GM21381 (cell line): Measurements from ENCODE around the gene CLSTN2.
A peak's percentile ranks its signal among the peaks of the same experiment; 100 is the strongest.

Source experiments
- ATAC-seq: cut with Tn5 transposase; IDR thresholded peaks from one replicate; pipeline ENCODE4 v1.9.1; 2021; ENCODE audit warnings: mild to moderate bottlenecking, moderate library complexity; ENCODE audit not compliant: unreplicated experiment

CLSTN2 gene

GRCh38 chr3:140177943-140178342 lies 243.0 kb downstream of the CLSTN2 start:
- ATAC-seq = peak; percentile 58

DNA sequence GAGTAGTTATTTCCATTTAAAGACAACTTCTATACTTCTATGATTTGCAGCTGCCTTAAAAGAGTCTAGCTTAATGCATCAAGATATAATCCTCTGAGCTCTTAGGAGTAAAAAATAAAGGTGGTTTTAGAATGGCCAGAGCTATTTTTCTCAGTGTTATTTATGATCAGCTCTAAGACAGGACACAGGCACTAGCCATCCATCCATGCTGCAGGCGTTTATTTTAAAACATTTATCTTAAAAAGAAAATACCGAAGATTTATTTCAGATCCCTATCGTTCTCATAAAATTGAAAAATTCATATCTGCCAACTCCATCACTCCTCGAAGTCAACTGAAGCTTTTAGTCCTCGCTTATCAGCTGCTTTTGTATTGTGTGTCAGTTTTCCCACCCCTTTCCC lies 243.5 kb downstream of the CLSTN2 start:
- no peak for ATAC-seq

- no peak for ATAC-seq
Observed at GRCh38 chr3:140180603-140181002, 245.6 kb downstream of the CLSTN2 start.

DNA sequence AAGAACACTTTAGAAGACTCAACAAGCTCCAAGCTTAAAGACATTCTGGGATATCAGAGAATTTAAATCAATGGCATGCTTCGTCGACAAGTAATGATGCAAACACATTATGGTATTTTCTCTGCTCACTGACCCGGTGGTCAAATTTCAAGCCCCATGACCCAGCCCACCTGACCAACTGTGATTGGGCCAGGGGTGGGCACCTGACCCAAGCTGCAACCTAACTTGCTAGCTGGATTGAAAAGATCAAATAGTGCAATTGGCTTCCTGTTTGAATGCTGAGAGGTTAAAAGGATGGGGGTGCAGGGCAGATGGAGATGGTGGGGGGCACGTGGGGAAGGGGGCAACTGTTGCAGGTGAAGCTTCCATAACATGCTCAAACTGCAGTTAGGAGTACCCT lies 250.4 kb downstream of the CLSTN2 start:
- ATAC-seq = no peak

GRCh38 chr3:140186421-140186920 lies 251.5 kb downstream of the CLSTN2 start:
- ATAC-seq = no peak

- ATAC-seq = no peak
Observed at GRCh38 chr3:140187028-140187427, 252.0 kb downstream of the CLSTN2 start.

- ATAC-seq = no peak
Observed at GRCh38 chr3:140187656-140188221, 252.8 kb downstream of the CLSTN2 start.

DNA sequence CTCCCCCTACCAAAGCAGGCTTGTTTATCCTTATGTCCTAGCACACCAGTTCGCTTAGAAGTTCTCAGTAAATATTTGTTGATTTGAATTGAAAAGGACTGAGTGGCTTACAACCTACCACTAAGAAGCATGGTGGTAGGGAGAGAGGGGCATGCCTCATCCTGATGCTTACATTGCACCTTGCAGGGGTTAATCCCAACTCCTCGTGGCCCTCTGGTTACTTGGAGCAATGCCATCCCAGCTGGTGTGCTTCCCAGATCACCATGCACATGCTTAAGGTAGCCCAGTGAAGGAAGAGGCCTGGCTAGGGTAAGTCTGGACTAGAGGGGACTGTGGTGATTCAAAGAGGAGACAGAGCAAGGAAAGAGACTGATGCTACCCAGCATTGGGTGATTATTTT lies 253.3 kb downstream of the CLSTN2 start:
- ATAC-seq = no peak

DNA sequence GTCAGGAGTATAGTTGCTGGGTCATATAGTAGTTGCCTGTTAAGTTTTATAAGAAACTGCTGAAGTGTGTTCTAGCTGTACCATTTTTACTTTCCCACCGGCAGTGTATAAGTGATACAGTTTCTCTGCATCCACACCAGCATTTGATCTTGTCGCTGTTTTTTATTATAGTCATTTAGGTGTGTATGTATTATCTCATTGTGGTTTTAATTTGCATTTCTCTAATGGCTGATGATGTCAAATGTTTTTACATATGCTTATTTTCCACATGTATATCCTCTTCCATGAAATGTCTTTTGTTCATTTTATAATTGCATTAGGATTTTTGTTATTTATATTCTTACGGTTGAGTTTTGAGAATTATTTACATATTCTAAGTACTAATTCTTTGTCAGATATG lies 254.3 kb downstream of the CLSTN2 start:
- ATAC-seq = no peak

- no peak for ATAC-seq
Observed at GRCh38 chr3:140189976-140190375, 255.0 kb downstream of the CLSTN2 start.

DNA sequence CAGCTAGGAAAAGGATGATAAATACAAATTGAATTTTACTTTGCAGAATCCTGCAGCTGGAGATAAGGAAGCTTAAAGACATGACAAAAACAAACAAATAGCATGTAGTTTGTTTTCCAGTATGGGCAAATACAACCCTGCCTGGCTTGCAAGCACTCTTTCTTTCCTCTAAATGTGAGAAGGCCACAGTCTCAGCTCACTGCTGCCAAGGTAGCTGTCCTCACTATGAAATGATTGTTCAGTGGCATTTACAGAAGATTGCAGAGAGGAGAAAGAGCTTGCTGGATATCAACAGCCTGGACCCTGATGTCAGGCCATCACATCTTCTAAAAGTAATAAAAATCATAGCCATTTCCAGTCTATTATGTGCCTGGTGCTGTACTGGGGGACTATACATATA lies 262.0 kb downstream of the CLSTN2 start:
- ATAC-seq = no peak

DNA sequence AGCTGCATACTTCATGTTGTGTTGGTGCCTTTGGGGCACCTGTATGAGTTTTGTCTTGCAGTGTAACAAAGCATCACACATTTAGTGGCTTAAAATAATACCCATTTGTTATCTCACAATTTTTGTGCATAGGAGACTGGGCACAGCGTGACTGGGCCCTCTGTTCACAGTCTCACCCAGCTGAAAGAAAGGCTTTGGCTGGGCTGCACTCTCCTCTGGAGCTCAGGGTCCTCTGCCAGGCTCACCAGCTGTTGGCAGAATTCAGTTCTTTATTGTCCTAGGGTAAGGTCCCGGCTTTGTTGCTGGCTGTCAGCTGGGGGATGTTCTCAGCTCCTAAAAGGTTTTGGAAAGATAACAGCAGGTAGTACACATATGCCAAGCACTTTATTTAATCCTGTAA lies 263.3 kb downstream of the CLSTN2 start:
- ATAC-seq = no peak

DNA sequence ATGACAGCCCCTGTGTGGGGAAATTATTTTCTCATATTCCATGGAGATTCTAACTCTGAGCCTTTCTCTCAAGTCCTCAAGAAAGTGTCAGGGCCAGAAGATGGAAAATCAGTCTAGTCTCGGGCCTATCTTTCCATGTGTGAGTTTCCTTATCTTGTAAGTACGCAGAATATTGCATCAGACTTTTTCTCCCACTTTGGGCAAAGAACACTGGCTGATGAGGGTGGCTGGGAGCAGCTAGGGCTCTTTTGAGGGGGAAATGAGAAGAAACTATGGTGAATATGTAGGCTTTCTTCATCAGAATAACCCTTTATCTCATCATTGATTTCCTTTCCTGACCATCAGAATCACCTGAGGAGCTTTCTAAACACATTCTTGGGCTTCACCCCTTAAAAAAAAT lies 264.0 kb downstream of the CLSTN2 start:
- ATAC-seq = no peak

DNA sequence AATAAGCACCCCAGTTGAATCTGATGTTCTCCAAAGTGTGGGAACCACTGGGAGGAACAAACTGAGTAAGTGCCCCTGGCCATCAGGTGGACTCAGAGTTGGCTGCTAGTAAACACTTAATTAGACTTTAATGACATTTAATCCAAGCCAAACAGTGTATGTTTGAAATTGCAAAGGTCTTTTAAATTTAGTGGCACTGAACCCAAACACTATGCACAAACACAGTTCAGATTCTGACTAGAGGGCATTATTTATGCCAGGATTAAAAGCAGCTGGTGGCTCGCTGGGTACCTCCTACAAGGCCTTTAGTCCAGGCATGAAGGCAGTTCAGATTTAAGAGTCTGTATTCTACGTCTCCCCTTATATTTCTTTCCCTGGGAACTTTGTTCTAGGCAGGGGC lies 264.8 kb downstream of the CLSTN2 start:
- ATAC-seq = no peak

- ATAC-seq = no peak
Observed at GRCh38 chr3:140203510-140203909, 268.5 kb downstream of the CLSTN2 start.

GRCh38 chr3:140204271-140204984 lies 269.4 kb downstream of the CLSTN2 start:
- ATAC-seq = no peak

DNA sequence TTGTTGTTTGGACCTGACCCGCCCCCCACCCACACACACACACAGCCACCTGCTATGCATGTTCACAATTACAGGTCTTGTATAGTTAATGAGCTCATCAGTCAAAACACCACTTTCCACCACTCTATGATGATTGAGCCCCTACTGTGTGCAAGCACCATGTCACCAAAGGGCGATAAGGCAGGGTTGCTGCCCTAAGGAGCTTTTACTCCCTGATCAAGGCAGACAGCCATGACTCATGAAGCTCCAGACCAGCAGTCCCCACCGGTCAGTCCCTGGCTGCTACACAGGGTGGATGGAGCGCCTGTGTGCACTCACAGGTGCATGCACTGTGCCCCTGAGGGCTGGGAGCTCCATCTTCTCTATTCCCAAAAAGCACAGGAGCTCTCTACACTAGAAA lies 270.6 kb downstream of the CLSTN2 start:
- ATAC-seq = no peak

- ATAC-seq = no peak
Observed at GRCh38 chr3:140206196-140207040, 271.4 kb downstream of the CLSTN2 start.

DNA sequence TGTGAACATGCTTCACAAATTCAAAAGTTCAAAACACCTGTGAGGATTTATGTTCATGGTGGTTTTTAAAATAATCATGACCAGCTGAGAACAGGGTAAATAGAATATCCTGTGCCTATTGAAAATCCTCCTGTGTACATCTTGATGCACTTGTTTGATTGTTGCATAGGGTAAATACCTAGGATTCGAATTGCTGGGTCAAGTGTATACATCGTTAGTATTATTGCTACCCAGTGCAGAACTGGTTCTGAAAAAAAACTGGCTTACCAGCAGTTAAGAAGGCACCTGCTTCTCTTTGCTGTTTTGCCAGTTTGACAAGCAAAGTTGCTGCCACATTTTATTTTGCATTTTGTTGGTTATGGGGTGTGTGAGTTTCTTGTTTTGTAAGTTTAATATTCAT lies 272.6 kb downstream of the CLSTN2 start:
- ATAC-seq = no peak

DNA sequence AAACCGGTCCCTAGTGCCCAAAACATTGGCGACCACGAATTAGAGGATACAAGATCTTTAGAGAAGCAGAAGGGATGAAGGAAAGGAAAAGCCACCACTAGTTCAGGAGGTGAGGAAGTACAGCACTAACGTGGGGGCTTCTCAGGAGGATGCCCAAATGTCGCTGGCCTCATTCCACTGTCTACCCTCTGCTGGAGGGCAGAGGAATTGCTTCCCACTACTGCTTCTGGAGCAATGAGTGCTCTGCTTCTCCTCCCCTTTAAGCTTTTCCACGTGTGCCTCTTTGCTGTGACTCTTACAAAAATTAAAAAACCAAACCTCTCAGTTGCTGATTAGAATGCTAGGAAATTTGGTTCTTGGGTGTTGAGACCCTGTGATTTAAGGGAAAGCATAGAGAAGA lies 281.3 kb downstream of the CLSTN2 start:
- peak; percentile 66 for ATAC-seq

GRCh38 chr3:140219291-140219690 lies 284.3 kb downstream of the CLSTN2 start:
- no peak for ATAC-seq

- no peak for ATAC-seq
Observed at GRCh38 chr3:140219923-140220452, 285.0 kb downstream of the CLSTN2 start.
